Loucy (cell line): ENCODE data around the gene HOMER3.

Experiments used
- CTCF ChIP-seq: fragments of 200-600 bp; sonication (generic); conservative IDR thresholded peaks from 2 replicates; pipeline ENCODE4 v1.5.1; 2014; ENCODE audit warnings: mild to moderate bottlenecking, antibody characterized with exemption, low read length
- EZH2phosphoT487 ChIP-seq: fragments of 200-600 bp; IDR thresholded peaks from 2 replicates; pipeline ENCODE4 v1.6.1; 2018; ENCODE audit warnings: antibody characterized with exemption, mild to moderate bottlenecking, moderate library complexity, borderline replicate concordance

GRCh38 chr19:18942692-18943091, 1.7 kb upstream of the HOMER3 start:
- TF ChIP-seq CTCF (no peak), EZH2phosphoT487 (no peak)
